ENCODE measurements around the gene GDNF. TPM values are rescaled to one million over a fixed set of nuclear protein-coding genes. Genes with fewer than 3 reads are reported as not detected.

GDNF gene
- total and polyA plus RNA-seq, 2 donors (not counting 1 experiment from before 2014, with no cell fraction given), result not detected

DNA sequence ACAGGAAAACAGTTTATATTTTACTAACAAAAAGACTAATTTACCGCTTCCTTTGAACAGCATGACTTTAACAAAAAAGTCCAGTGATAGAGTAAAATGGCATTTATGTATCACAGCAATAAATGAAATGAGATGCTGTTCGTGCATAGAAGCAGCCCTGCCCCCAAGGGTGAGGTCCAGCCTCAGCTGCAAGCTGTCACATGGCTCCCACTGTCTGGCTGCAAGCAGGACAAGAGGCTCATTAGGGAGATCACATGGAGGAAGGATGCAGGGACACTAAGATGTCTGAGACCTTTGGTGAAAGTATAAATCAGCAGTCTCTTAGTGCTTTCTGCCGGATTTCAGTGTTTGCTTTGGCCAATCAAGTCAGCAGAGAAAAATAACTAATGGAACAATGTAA lies 23.0 kb downstream of the GDNF start:
- no peak overlapping the region for H3K4me3 Mint-ChIP-seq
- ChIA-PET POLR2A (no interaction called here), CTCF (no interaction called here)
- Histone ChIP-seq H3K4me3 (ENCODE audit: control extremely low read depth in 1 of 5, extremely low read depth in 1 of 5, insufficient read depth in 1 of 5, low read depth in 2 of 5, low read length in 4 of 5) (no peak overlapping the region), H3K79me2 (ENCODE audit: control insufficient read depth, insufficient read depth, low read length) (no peaks in the 10 kb centered on the region), H2AFZ (ENCODE audit: insufficient read depth, low read depth, low read length, poor library complexity, severe bottlenecking) (no peak overlapping the region), H3K4me1 (ENCODE audit: control insufficient read depth in 2 of 2, insufficient read depth in 2 of 2, low read length in 2 of 2) (no peaks in the 10 kb centered on the region), H4K20me1 (ENCODE audit: control insufficient read depth, insufficient read depth, low read length, poor library complexity, severe bottlenecking) (no peaks in the 10 kb centered on the region), H3K27ac (ENCODE audit: low read length in 2 of 2) (no peak overlapping the region), H3K36me3 (replicated peaks in 1 of 2; ENCODE audit: control extremely low read depth in 1 of 2, control insufficient read depth in 1 of 2, extremely low read depth in 1 of 2, insufficient read depth in 2 of 2, low read length in 1 of 2) (no peaks in the 10 kb centered on the region), H3K4me2 (replicated peaks; ENCODE audit: low read depth, low read length, poor library complexity, severe bottlenecking) (no peak overlapping the region), H3K9ac (ENCODE audit: low read length) (no peak overlapping the region), H3K9me3 (ENCODE audit: control extremely low read depth in 1 of 3, control insufficient read depth in 2 of 3, insufficient read depth in 1 of 3, low read length in 2 of 3) (peaks cover 0 to 4% (median 0%) of the 10 kb centered on the region in 3 donors), H3K27me3 (replicated peaks in 1 of 4; ENCODE audit: control extremely low read depth in 1 of 4, control insufficient read depth in 3 of 4, insufficient read depth in 4 of 4, low read length in 3 of 4) (peaks cover 0 to 6% (median 0%) of the 10 kb centered on the region in 4 experiments)
- no peak overlapping the region for H3K27ac Mint-ChIP-seq
- no peaks in the 10 kb centered on the region for H3K9me3 Mint-ChIP-seq (ENCODE audit: insufficient read depth)
- peaks cover 11% of the 10 kb centered on the region for H3K27me3 Mint-ChIP-seq
- no peak for ATAC-seq (ENCODE audit: low read depth)
- no CpG with 5 or more reads among the region's 3 CpGs for WGBS (ENCODE audit: insufficient coverage)
- H3K4me1 Mint-ChIP-seq, result no peaks in the 10 kb centered on the region
- TF ChIP-seq EZH2 (IDR thresholded peaks at IDR 0.05; ENCODE audit: borderline replicate concordance, insufficient read depth, low read depth, low read length, poor library complexity, severe bottlenecking), result no peak
- TF ChIP-seq, protein P1, sequence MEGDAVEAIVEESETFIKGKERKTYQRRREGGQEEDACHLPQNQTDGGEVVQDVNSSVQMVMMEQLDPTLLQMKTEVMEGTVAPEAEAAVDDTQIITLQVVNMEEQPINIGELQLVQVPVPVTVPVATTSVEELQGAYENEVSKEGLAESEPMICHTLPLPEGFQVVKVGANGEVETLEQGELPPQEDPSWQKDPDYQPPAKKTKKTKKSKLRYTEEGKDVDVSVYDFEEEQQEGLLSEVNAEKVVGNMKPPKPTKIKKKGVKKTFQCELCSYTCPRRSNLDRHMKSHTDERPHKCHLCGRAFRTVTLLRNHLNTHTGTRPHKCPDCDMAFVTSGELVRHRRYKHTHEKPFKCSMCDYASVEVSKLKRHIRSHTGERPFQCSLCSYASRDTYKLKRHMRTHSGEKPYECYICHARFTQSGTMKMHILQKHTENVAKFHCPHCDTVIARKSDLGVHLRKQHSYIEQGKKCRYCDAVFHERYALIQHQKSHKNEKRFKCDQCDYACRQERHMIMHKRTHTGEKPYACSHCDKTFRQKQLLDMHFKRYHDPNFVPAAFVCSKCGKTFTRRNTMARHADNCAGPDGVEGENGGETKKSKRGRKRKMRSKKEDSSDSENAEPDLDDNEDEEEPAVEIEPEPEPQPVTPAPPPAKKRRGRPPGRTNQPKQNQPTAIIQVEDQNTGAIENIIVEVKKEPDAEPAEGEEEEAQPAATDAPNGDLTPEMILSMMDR (IDR thresholded peaks at IDR 0.05), result no peak
- DNase-seq, result no peak
- intact Hi-C loops (cut with micrococcal nuclease), result no loop called here

DNA sequence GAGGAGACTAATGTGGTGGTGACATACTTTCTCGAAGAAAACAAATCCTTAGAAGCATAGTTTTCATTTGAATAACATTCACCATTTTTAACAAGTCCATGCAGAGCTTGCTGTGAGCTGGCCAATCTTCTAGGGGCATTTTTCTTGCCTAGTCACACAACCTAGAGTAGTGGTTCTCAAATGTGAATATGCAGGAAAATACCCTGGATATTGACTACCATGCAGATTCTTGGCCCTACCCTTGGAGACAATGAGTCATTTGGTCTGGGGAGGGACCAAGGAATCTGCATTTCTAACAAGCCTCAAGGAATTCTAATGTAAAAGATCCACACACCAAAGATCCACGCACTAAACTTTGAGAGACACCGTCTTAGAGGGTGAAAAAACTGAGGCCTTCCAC lies 23.5 kb downstream of the GDNF start:
- no peaks in the 10 kb centered on the region for H3K4me1 Mint-ChIP-seq
- ATAC-seq (ENCODE audit: low read depth) (no peak), DNase-seq (no peak)
- intact Hi-C loops (cut with micrococcal nuclease), result no loop called here
- H3K27me3 Mint-ChIP-seq, result peaks cover 11% of the 10 kb centered on the region
- no peak overlapping the region for H3K4me3 ChIP-seq (ENCODE audit: control extremely low read depth in 1 of 5, extremely low read depth in 1 of 5, insufficient read depth in 1 of 5, low read depth in 2 of 5, low read length in 4 of 5)
- no peak overlapping the region for H3K4me2 ChIP-seq (replicated peaks; ENCODE audit: low read depth, low read length, poor library complexity, severe bottlenecking)
- CTCF ChIA-PET, result no interaction called here
- H3K79me2 ChIP-seq (ENCODE audit: control insufficient read depth, insufficient read depth, low read length), result no peaks in the 10 kb centered on the region
- H3K4me3 Mint-ChIP-seq, result no peak overlapping the region
- no peaks in the 10 kb centered on the region for H4K20me1 ChIP-seq (ENCODE audit: control insufficient read depth, insufficient read depth, low read length, poor library complexity, severe bottlenecking)
- H3K9ac ChIP-seq (ENCODE audit: low read length), result no peak overlapping the region
- H3K4me1 ChIP-seq (ENCODE audit: control insufficient read depth in 2 of 2, insufficient read depth in 2 of 2, low read length in 2 of 2), result no peaks in the 10 kb centered on the region
- POLR2A ChIA-PET, result no interaction called here
- no peak overlapping the region for H3K27ac Mint-ChIP-seq
- no peak overlapping the region for H2AFZ ChIP-seq (ENCODE audit: insufficient read depth, low read depth, low read length, poor library complexity, severe bottlenecking)
- TF ChIP-seq, protein P1 (IDR thresholded peaks at IDR 0.05), result no peak
- no peak for TF ChIP-seq EZH2 (IDR thresholded peaks at IDR 0.05; ENCODE audit: borderline replicate concordance, insufficient read depth, low read depth, low read length, poor library complexity, severe bottlenecking)
- no peak overlapping the region for H3K27ac ChIP-seq (ENCODE audit: low read length in 2 of 2)
- no CpG with 5 or more reads among the region's 3 CpGs for WGBS (ENCODE audit: insufficient coverage)
- peaks cover 0 to 4% (median 0%) of the 10 kb centered on the region in 3 donors for H3K9me3 ChIP-seq (ENCODE audit: control extremely low read depth in 1 of 3, control insufficient read depth in 2 of 3, insufficient read depth in 1 of 3, low read length in 2 of 3)
- H3K36me3 ChIP-seq (replicated peaks in 1 of 2; ENCODE audit: control extremely low read depth in 1 of 2, control insufficient read depth in 1 of 2, extremely low read depth in 1 of 2, insufficient read depth in 2 of 2, low read length in 1 of 2), result no peaks in the 10 kb centered on the region
- peaks cover 0 to 6% (median 0%) of the 10 kb centered on the region in 4 experiments for H3K27me3 ChIP-seq (replicated peaks in 1 of 4; ENCODE audit: control extremely low read depth in 1 of 4, control insufficient read depth in 3 of 4, insufficient read depth in 4 of 4, low read length in 3 of 4)
- no peaks in the 10 kb centered on the region for H3K9me3 Mint-ChIP-seq (ENCODE audit: insufficient read depth)
